Pons (tissue), 1 donor: ENCODE results near the gene RENBP.
"Not testable (repeated sequence)": the region's sequence is repeated elsewhere in the genome, so short reads cannot be mapped to it uniquely, and the experiment has no call there.

ENCODE experiments used
- DNase-seq: peaks from one replicate; pipeline ENCODE4 v3.0.0-alpha.2; 2016; ENCODE audit warnings: low spot score

Gene RENBP

DNA sequence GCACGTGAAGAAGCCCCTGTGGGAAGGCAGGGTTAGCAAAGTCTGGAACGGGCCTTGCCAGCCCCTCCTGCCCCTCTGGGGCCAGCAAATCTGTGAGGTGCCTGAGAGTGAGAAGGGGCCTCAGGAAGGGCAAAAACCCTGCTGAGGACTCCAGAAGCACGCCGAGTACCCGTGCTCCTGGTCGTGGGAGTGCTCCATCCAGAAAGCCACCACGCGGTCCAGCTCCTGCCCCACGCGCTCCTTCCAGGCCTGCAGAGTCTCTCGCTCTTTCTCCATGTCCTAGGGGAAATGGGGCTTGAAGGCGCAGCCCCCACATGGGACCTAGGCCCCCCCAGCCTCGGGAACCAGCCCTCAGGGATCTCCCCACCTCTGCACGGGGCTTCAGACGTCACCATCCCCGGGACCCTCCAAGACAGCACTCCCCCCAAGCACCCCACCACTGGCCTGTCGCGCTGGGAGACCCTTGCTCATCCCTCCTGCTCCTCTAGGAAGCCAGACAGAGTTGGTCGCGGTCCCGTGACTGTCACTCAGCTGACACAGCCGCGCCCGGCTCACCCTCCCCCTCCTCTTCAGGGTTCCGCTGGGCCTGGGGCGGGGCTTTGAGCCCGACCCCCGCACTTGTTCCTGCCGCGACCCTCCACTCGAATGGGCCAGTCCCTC lies at the start of gene RENBP:
Gene RENBP (minus strand): TSS at position 504 of the 660 bp plus-strand sequence. CDS start 33 bp downstream, at position 471.
- DNase-seq: no peak

GRCh38 chrX:153993978-153994377 lies 49.5 kb upstream of the RENBP start:
- DNase-seq: no peak

DNA sequence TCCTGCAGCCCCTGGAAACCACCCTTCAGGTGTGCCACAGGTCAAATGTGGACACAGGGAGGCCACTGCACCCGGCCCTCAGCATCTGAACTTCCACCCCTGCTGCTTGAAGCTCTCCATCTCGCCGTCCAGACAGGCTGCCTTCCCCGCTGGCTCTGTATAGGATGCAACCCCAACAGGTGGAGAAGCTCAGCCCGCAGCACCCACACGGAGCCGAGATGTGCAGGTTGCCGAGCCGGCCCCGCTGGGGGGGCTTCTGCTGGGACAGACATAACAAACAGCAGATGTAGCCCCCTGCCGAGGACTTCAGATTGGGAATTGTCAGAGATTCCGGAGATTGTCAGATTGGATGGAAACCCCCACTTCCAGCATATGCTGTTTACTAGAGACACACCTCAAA lies 48.6 kb upstream of the RENBP start:
- no peak for DNase-seq

- no peak for DNase-seq
These were observed 47.7 kb upstream of the RENBP start for GRCh38 chrX:153992180-153992579.

- no peak for DNase-seq
These were observed 46.7 kb upstream of the RENBP start for GRCh38 chrX:153991013-153991580.

- no peak for DNase-seq
These were observed 45.7 kb upstream of the RENBP start for GRCh38 chrX:153989973-153990655.

GRCh38 chrX:153988493-153988892 lies 44.0 kb upstream of the RENBP start:
- no peak for DNase-seq

GRCh38 chrX:153984351-153985178 lies 40.1 kb upstream of the RENBP start:
- DNase-seq: no peak

- no peak for DNase-seq
These were observed 38.9 kb upstream of the RENBP start for GRCh38 chrX:153983321-153983801.

DNA sequence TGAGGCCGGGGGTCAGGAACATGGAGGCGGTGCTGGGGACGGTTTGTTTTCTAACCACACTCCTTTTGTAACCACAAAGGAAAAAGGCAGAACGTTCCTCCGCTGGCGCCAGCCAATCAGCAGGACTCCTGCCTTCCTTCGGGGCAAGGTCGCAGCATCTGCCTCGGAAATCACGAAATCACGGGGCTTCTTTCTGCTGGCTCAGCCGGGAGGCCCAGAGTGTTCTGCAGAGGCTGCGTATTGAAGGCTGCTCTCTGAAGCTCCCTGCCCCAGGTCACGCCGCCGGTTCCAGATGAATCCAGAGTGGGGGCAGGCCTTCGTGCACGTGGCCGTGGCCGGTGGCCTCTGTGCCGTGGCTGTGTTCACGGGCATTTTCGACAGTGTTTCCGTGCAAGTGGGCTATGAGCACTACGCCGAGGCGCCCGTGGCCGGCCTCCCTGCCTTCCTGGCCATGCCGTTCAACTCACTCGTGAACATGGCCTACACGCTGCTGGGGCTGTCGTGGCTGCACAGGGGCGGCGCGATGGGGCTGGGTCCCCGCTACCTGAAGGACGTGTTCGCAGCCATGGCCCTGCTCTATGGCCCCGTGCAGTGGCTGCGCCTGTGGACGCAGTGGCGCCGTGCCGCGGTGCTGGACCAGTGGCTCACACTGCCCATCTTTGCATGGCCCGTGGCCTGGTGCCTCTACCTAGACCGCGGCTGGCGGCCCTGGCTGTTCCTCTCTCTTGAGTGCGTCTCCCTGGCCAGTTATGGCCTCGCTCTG lies 37.5 kb upstream of the RENBP start:
- DNase-seq: peak; percentile 38

GRCh38 chrX:153981231-153981630 lies 36.8 kb upstream of the RENBP start:
- no peak for DNase-seq

- not testable (repeated sequence) for DNase-seq
These were observed 36.0 kb upstream of the RENBP start for GRCh38 chrX:153980394-153980793.

GRCh38 chrX:153974726-153975286 lies 30.4 kb upstream of the RENBP start:
- no peak for DNase-seq

DNA sequence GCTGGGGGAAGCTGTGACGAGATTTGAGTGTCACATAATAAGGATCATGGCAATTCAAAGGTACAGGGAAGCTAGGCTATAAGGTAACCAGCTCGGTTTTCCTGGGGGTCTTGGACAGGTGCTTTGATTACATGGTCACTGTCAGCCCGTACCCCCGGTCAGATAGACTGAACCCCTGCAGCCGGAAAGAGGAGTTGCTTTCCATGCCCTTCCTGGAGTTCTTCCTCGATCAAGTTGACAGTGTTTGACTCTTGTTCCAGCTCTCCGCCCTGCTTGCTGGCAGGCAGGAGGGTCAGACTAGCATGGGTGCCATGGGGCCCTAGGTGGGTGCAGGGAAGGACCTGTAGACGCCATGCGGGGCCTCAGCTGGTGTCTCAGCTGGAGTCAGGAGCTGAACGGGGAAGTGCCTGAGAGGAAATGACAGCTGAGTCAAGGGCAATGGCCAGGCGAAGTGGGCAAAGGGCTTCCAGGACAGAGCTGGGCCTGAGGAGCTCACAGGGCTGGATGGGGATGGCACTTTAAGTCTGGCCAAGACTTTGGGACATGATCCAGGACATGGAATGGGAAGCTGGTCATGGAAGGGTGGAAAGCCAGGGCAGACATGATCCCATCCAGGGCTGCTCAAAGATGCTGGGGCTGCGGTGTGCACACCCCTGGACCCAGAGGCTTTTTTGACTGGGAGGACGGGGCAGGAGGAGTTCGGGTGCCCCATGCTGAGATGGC lies 29.7 kb upstream of the RENBP start:
- DNase-seq: no peak

GRCh38 chrX:153973127-153974002 lies 28.9 kb upstream of the RENBP start:
- DNase-seq: peak; percentile 22

DNA sequence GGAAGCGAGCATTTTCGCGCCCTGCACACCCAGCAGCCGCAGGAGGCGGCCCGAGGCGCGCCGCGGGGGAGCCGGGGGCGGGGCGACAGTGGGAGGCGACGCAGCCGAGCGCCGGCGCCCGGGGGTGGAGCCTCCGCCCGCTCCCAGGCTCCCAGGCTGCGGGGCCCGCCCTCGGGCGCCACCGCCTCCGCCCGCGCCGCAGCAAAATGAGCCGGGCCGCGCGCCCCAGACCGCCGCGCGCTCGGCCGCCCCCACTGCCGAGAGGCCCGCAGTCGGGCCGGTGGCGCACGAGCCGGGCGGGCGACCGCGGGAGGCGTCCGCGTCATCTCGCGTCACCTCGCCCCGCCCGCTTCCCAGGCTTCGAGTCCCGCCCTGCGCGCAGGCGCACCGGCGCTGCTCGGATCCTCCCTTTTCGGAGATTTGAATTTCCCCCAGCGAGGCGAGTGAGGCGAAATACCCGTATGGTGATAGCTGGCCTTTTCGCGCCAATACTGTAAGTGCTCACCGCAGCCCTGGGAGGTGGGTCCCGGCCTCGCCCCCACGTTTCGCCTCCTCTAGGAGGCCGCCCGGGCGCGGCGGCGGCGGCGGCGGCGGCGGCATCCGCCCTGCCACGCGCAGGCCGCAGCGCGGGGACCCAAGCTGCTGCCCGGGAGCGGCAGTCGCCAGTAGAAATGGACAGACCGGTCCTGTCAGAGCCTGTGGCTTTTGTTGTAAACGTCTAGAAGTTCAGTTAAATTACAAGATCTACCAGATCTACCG lies 28.1 kb upstream of the RENBP start, which contains the start of gene TMEM187:
Gene TMEM187 (plus strand): TSS at position 387 of the 759 bp plus-strand sequence. CDS start 9,309 bp downstream, outside the sequence.
- DNase-seq: peak; percentile 76

DNA sequence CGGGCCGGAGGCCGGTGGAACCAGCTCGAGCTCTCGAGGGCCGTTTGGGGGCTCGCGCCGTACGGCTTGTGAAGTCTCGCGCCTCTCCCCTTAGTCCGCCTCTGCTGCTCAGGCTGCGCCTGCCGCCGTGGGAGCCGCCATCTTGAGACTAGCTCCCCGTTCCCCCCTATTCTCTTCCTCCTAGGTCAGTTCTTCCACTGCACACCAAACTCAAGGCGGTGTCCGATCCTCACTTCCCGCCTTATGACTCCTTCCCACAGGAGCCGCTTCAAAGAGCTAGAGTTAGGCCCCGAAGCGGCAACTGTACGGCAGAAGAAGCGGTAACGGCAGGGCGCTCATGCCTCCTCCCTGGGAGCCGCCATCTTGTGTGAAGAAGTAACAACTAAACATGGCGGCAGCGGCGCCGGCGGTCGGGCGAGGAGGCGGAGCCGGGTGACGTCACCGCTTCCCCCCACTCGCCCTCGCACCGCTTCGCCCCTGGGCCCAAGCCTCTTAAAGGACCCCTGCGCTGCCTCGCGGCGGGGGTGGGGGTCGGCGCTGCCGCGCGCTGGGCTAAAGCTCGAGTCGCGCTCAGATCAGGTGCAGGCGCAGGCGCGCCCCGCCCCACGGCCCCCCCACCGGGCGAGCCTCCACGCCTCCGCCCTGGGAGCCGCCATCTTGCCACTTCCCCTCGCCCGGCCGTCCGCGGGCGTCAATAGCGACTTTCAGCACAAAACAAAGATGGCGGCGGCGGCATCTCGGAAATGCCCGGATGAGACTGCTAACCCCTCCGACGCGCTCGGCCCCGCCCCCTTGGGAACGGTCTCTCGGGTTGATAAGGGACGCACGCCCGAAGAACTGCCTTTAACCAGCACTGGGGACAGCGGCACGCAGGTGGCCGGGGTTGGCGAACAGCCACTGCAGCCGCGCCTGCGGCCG lies 27.3 kb upstream of the RENBP start, which contains the start of gene HCFC1:
Gene HCFC1 (minus strand): TSS at position 369 of the 918 bp plus-strand sequence. CDS start 978 bp downstream, outside the sequence.
- DNase-seq: peak; percentile 83
